SU-DHL-6 (cell line): ENCODE data around the gene GATAD2B.

Source experiments
- H2AFZ ChIP-seq: fragments of 200-600 bp; sonication (generic); 2 replicates; pipeline ENCODE4 v1.6.1; 2014; ENCODE audit warnings: low read depth, mild to moderate bottlenecking, moderate library complexity, mixed read lengths, antibody characterized with exemption, low read length; ENCODE audit not compliant: severe bottlenecking
- H3F3A ChIP-seq: fragments of 200-600 bp; shearing (Covaris generic); 2 replicates; pipeline ENCODE4 v1.6.0; 2016; ENCODE audit warnings: antibody characterized with exemption, mild to moderate bottlenecking; ENCODE audit not compliant: insufficient read depth
- H3K27ac ChIP-seq: fragments of 200-600 bp; sonication (generic); 2 replicates; pipeline ENCODE4 v1.5.1; 2016; ENCODE audit warnings: low read depth, mild to moderate bottlenecking, low read length, moderate library complexity, mixed read lengths
- H3K27me3 ChIP-seq: fragments of 200-600 bp; sonication (generic), shearing (Covaris generic); 2 replicates; pipeline ENCODE4 v1.6.0; 2014; ENCODE audit warnings: mild to moderate bottlenecking, low read length
- H3K36me3 ChIP-seq: fragments of 200-600 bp; sonication (generic); 2 replicates; pipeline ENCODE4 v1.6.1; 2014; ENCODE audit warnings: mild to moderate bottlenecking, low read length, mixed read lengths
- H3K4me2 ChIP-seq: fragments of 300-600, 200-600 bp; shearing (Covaris generic), sonication (generic); 2 replicates; pipeline ENCODE4 v1.6.0; 2014; ENCODE audit warnings: low read length, low read depth, mild to moderate bottlenecking; ENCODE audit not compliant: poor library complexity, severe bottlenecking
- H3K4me3 ChIP-seq: fragments of 200-600 bp; sonication (generic); 2 replicates; pipeline ENCODE4 v1.5.1; 2014; ENCODE audit warnings: antibody characterized with exemption, low read length, mild to moderate bottlenecking, mixed read lengths; ENCODE audit not compliant: insufficient read depth, poor library complexity, severe bottlenecking
- H3K79me2 ChIP-seq: fragments of 200-600 bp; sonication (generic); 2 replicates; pipeline ENCODE4 v1.6.1; 2014; ENCODE audit warnings: mild to moderate bottlenecking, low read length, moderate library complexity; ENCODE audit not compliant: insufficient read depth
- H3K9ac ChIP-seq: fragments of 200-600 bp; sonication (generic); 2 replicates; pipeline ENCODE4 v1.7.0; 2014; ENCODE audit warnings: mild to moderate bottlenecking, low read length
- H3K9me2 ChIP-seq: fragments of 200-600 bp; sonication (generic); replicated peaks from 2 replicates; pipeline ENCODE4 v1.6.1; 2014; ENCODE audit warnings: low read length; ENCODE audit not compliant: insufficient read depth
- H3K9me3 ChIP-seq: fragments of 200-600 bp; sonication (generic); 2 replicates; pipeline ENCODE4 v1.6.1; 2014; ENCODE audit warnings: low read length, mixed read lengths; ENCODE audit not compliant: insufficient read depth
- H4K20me1 ChIP-seq: fragments of 200-600 bp; sonication (generic); 2 replicates; pipeline ENCODE4 v1.6.1; 2014; ENCODE audit warnings: low read depth, mild to moderate bottlenecking, antibody characterized with exemption, low read length, moderate library complexity, mixed read lengths
- EZH2phosphoT487 ChIP-seq: fragments of 200-600 bp; sonication (generic), shearing (Covaris generic); conservative IDR thresholded peaks from 2 replicates; pipeline ENCODE4 v1.6.1; 2018; ENCODE audit warnings: mild to moderate bottlenecking, antibody characterized with exemption, low read length, moderate library complexity, mixed read lengths
- TF ChIP-seq, protein P1 (sequence below): fragments of 200-600 bp; sonication (generic); IDR thresholded peaks from one replicate; pipeline ENCODE4 v1.5.1; 2017; ENCODE audit warnings: antibody characterized with exemption, mild to moderate bottlenecking, low read length, moderate library complexity; ENCODE audit not compliant: insufficient read depth, poor library complexity, severe bottlenecking

Gene GATAD2B

DNA sequence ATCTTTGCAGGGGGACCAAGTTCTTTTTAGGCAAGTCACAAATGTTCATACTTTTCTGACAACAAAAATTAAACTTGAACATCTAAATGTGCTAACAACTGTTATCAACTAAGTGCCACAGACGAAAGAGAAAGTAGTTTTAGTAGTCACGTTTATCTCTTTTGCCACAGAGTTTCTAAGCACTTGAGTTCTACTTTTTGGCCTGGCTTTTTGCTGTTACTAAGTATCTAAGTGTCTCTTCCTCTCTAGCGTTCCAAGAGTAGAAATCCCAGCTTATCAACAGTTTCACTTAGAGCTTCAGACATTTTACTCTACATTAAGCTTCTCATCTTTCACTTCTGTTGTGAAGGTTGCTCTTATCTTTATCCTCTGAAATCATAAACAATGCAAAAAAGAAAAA, 34.2 kb downstream of the GATAD2B start:
- Histone ChIP-seq H3K9me2 (no peaks in the 10 kb centered on the region), H3K9ac (no peak overlapping the region), H3K27me3 (no peaks in the 10 kb centered on the region), H3K4me3 (no peak overlapping the region), H3F3A (peaks cover 27% of the 10 kb centered on the region), H2AFZ (no peak overlapping the region), H3K36me3 (no peaks in the 10 kb centered on the region; the same call in 1 of the 2 replicates), H3K27ac (peak overlapping the region; percentile 42), H3K9me3 (no peaks in the 10 kb centered on the region), H3K4me2 (peak overlapping the region; percentile 21), H3K79me2 (peaks cover 96% of the 10 kb centered on the region), H4K20me1 (no peaks in the 10 kb centered on the region)
- TF ChIP-seq, protein P1, sequence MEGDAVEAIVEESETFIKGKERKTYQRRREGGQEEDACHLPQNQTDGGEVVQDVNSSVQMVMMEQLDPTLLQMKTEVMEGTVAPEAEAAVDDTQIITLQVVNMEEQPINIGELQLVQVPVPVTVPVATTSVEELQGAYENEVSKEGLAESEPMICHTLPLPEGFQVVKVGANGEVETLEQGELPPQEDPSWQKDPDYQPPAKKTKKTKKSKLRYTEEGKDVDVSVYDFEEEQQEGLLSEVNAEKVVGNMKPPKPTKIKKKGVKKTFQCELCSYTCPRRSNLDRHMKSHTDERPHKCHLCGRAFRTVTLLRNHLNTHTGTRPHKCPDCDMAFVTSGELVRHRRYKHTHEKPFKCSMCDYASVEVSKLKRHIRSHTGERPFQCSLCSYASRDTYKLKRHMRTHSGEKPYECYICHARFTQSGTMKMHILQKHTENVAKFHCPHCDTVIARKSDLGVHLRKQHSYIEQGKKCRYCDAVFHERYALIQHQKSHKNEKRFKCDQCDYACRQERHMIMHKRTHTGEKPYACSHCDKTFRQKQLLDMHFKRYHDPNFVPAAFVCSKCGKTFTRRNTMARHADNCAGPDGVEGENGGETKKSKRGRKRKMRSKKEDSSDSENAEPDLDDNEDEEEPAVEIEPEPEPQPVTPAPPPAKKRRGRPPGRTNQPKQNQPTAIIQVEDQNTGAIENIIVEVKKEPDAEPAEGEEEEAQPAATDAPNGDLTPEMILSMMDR = no peak

DNA sequence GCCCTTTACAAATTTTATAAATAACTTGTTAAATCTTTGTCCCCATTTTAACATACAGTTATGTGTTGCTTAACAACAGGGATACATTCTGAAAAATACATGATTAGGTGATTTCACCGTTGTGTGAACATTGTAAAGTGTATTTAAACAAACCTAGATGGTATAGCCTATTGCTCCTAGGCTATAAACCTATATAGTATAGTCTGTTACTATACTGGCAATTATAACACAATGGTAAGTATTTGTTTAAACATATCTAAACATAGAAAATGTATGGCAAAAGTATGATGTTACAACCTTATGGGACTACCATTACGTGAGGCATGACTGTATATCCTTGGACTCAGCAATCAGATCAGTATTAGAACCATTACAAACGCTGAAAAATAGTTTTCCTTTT, 36.6 kb downstream of the GATAD2B start:
- TF ChIP-seq EZH2phosphoT487 = no peak
- TF ChIP-seq, protein P1 = no peak
- Histone ChIP-seq H3K27ac (no peak overlapping the region), H3K36me3 (no peaks in the 10 kb centered on the region; the same call in 1 of the 2 replicates), H2AFZ (no peak overlapping the region), H3K79me2 (peaks cover 96% of the 10 kb centered on the region), H3K4me3 (no peak overlapping the region), H3K9ac (no peak overlapping the region), H3K9me3 (no peaks in the 10 kb centered on the region), H3K27me3 (no peaks in the 10 kb centered on the region), H3F3A (peaks cover 35% of the 10 kb centered on the region), H3K9me2 (no peaks in the 10 kb centered on the region), H3K4me2 (no peak overlapping the region), H4K20me1 (no peaks in the 10 kb centered on the region)

DNA sequence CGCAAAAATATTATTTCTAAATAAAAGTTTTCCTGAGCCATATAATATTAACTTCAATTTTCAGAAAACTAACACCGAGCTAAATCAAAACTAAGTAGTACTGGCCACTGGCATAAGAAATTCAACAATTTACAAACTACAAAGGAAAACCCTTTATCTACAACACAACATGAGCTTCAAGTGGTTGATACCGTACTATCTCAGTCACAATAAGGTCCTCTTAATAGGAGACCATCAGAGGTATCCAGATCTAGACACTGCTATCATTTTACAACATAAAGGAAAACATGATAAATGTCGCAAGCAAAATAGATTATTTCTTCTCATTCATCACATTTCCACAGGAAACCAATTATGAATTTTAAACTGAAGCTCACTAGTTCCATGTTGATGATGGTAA, 39.5 kb downstream of the GATAD2B start:
- no peaks in the 10 kb centered on the region for H3K27me3 ChIP-seq
- H3K4me2 ChIP-seq = peak overlapping the region; percentile 26
- H3K27ac ChIP-seq = peak overlapping the region; percentile 58
- H3F3A ChIP-seq = peaks cover 31% of the 10 kb centered on the region
- no peaks in the 10 kb centered on the region for H4K20me1 ChIP-seq
- no peak overlapping the region for H3K9ac ChIP-seq
- TF ChIP-seq, protein P1 = no peak
- TF ChIP-seq EZH2phosphoT487 = no peak
- no peaks in the 10 kb centered on the region for H3K9me3 ChIP-seq
- H2AFZ ChIP-seq = no peak overlapping the region
- no peak overlapping the region for H3K4me3 ChIP-seq
- peaks cover 96% of the 10 kb centered on the region for H3K79me2 ChIP-seq
- H3K36me3 ChIP-seq = no peaks in the 10 kb centered on the region
- no peaks in the 10 kb centered on the region for H3K9me2 ChIP-seq
